GM21576 (cell line): ENCODE results near the gene TAF9B.
"Not testable (repeated sequence)": the region's sequence is repeated elsewhere in the genome, so short reads cannot be mapped to it uniquely, and the experiment has no call there.

ENCODE experiments used
- ATAC-seq: cut with Tn5 transposase; IDR thresholded peaks from one replicate; pipeline ENCODE4 v1.9.1; 2021; ENCODE audit warnings: mild to moderate bottlenecking, moderate library complexity; ENCODE audit not compliant: unreplicated experiment

Gene TAF9B

GRCh38 chrX:78139160-78140123 lies at the start of gene TAF9B:
TAF9B (minus strand) TSS chrX:78139650; CDS start chrX:78139611, 39 bp downstream.
- ATAC-seq, result peak; percentile 92

GRCh38 chrX:78182881-78183280 lies 43.4 kb upstream of the TAF9B start:
- no peak for ATAC-seq

GRCh38 chrX:78181307-78181706 lies 41.9 kb upstream of the TAF9B start:
- ATAC-seq, result no peak

- ATAC-seq, result no peak
These were observed 28.6 kb upstream of the TAF9B start for GRCh38 chrX:78168065-78168464.

GRCh38 chrX:78165425-78165824 lies 26.0 kb upstream of the TAF9B start:
- ATAC-seq, result no peak

GRCh38 chrX:78163175-78163574 lies 23.7 kb upstream of the TAF9B start:
- ATAC-seq, result not testable (repeated sequence)

- not testable (repeated sequence) for ATAC-seq
These were observed 21.3 kb upstream of the TAF9B start for GRCh38 chrX:78160711-78161110.

- not testable (repeated sequence) for ATAC-seq
These were observed 18.4 kb upstream of the TAF9B start for GRCh38 chrX:78157846-78158245.

GRCh38 chrX:78157373-78157772 lies 17.9 kb upstream of the TAF9B start:
- not testable (repeated sequence) for ATAC-seq

- not testable (repeated sequence) for ATAC-seq
These were observed 7.6 kb upstream of the TAF9B start for GRCh38 chrX:78147002-78147540.

- ATAC-seq, result no peak
These were observed 756 bp upstream of the TAF9B start for GRCh38 chrX:78140206-78140605.

GRCh38 chrX:78133238-78133960 lies 6.1 kb downstream of the TAF9B start:
- ATAC-seq, result no peak

- no peak for ATAC-seq
These were observed 8.3 kb downstream of the TAF9B start for GRCh38 chrX:78131117-78131516.

GRCh38 chrX:78130396-78130795 lies 9.1 kb downstream of the TAF9B start:
- no peak for ATAC-seq

- ATAC-seq, result no peak
These were observed 9.7 kb downstream of the TAF9B start for GRCh38 chrX:78129714-78130113.

GRCh38 chrX:78125781-78126180 lies 13.7 kb downstream of the TAF9B start:
- not testable (repeated sequence) for ATAC-seq

GRCh38 chrX:78125148-78125547 lies 14.3 kb downstream of the TAF9B start:
- no peak for ATAC-seq

- no peak for ATAC-seq
These were observed 15.1 kb downstream of the TAF9B start for GRCh38 chrX:78124307-78124706.

- no peak for ATAC-seq
These were observed 16.3 kb downstream of the TAF9B start for GRCh38 chrX:78123190-78123589.

GRCh38 chrX:78119521-78120227 lies 19.8 kb downstream of the TAF9B start:
- ATAC-seq, result no peak

GRCh38 chrX:78118628-78119027 lies 20.8 kb downstream of the TAF9B start:
- no peak for ATAC-seq
